Stomach (tissue), 4 donors: Measurements from ENCODE around the gene MINDY3.
A peak's percentile ranks its signal among the peaks of the same experiment; 100 is the strongest.

Source experiments
- CTCF ChIP-seq, 7 experiments: fragments of 450-650 bp in 4 of 7; fragments of 200-600 bp in 3 of 7; sonication (generic) in 3 of 7; IDR thresholded peaks; one replicate each; pipeline ENCODE4 v1.5.1; 2016 to 2019; ENCODE audit warnings: antibody characterized with exemption in 7 of 7, control low read depth in 2 of 7, mild to moderate bottlenecking in 1 of 7
- POLR2A ChIP-seq, 4 donors: fragments of 450-650 bp; IDR thresholded peaks; one replicate each; pipeline ENCODE4 v1.6.1; 2016; ENCODE audit warnings: antibody characterized with exemption in 4 of 4, control low read depth in 2 of 4, mild to moderate bottlenecking in 1 of 4, moderate library complexity in 1 of 4
- POLR2AphosphoS5 ChIP-seq, 3 donors: sonication (generic); formaldehyde crosslinking; IDR thresholded peaks; one replicate each; pipeline ENCODE4 v1.6.1; 2016; ENCODE audit warnings: antibody characterized with exemption in 3 of 3

- no peak for TF ChIP-seq POLR2AphosphoS5 (IDR thresholded peaks at IDR 0.05)
- peak in 5 of 7 experiments; percentile 16 to 48 (median 34) for TF ChIP-seq CTCF (IDR thresholded peaks at IDR 0.05)
- TF ChIP-seq POLR2A (IDR thresholded peaks at IDR 0.05), result no peak
Observed at GRCh38 chr10:15879058-15879457, 18.8 kb upstream of the MINDY3 start.
